DMS53 (cell line): ENCODE measurements around the gene ATG5.
"Not testable (repeated sequence)": the region's sequence is repeated elsewhere in the genome, so short reads cannot be mapped to it uniquely, and the experiment has no call there.

Source experiments
- DNase-seq: peaks from one replicate; lab custom pipeline; 2025; lab: John Stamatoyannopoulos, UW

Gene ATG5

DNA sequence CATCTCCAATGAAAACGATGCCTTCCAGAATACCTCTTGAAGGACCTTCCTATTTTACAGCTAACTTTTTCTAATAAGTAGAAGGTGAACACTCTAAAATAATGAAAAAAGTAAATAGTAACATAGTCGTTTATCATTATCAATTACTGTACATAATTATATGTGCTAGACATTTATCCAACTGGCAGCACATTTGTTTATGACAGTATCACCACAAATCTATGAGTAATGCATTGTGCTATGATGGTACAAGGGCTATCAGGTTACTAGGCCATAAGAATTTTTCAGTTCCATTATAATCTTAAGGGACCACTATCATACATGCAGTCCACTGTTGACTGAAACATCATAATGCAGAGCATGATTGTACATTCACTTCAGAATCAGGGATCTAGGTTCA, 68.4 kb downstream of the ATG5 start:
- DNase-seq: peak; percentile 9

GRCh38 chr6:106256201-106256968, 69.2 kb downstream of the ATG5 start:
- peak; percentile 2 for DNase-seq

DNA sequence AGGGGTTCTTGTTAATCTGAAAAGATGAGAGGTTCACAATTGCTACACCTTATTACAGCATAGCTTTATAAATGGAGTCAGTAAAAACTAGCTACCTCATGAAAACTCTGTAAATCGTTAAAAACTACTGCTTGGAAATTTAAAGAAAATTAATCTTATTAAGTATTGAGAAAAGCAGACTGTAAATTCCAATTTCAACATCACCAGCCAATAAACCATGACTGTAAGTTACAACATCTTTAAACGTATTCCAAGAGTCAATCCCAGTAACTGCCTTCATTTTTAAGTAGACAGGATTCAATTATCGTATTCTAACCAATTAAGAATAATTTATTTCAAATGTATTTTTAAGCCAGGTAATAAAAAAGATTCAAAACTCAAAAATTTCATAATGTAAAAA, 70.3 kb downstream of the ATG5 start:
- no peak for DNase-seq

DNA sequence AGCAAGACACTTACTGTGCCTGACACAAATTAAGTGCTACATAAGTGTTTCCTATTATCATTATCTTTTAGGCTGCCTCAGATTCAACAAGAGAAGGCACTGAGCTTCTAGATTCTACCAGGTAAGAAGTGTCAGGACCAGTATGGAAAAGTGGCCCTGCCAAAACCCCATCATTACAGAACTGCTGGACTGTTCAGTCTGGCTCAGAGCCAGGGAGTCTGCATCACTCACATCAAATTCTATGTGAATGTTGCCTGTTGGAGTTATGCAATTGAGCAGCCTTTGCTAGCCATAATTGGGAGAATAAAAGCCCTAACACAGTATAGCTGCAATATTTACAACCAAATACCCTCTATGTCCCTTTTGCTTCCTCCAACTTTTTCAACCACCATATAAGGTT, 70.9 kb downstream of the ATG5 start:
- DNase-seq: no peak

DNA sequence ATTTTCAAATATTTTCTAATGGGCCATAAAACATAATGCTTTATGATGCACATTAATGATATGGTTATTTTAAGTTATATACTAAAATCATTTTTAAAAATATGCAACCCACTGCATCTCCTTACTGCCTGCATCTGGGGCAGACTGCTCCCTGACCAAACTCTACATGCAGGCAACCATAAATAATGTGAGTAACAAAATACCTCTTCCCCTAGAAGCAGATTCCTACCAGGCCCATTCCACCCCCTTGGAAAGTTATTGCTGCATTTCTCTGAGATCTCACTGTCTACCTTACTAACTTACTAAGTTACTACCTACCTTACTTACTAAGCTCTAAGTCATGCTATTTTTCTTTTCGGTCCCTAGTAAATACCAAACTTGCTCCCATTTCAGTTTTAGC, 71.8 kb downstream of the ATG5 start:
- no peak for DNase-seq

DNA sequence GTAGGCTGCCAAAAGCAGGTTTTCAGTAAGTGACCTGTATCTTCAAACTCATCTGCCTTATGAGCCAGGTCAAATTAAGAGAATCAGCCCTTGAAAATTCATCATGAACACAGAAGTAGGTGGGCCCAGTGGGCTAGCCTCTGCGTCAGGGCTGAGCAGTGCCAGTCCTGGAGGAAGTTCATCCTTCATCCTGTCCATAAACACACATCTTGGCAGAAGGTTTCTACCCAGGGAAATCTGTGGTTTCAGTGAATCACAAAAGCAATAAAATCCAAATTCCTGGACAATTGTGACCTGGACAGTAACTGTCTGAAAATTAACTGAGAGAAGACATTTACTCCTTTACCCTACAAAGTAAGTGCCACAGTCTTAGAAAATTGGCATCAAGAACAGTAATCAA, 72.4 kb downstream of the ATG5 start:
- DNase-seq: no peak

DNA sequence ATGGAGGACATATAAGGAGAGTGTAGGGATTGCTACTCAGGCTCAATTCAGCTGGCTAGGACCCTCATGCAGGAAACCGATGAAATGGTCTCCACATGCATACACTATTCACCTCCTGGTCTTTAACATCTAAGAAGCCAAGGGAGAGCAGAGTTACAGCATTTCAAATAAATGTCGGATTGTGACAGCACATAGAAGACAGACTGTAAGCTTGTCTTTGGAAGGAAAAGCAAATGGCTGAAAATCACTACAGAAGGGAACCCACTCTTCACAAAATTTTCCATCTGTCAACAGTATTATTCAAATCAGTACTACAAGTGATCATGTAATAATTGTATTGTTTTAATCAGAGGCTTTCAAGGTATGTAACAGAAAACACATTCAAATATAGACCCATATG, 72.9 kb downstream of the ATG5 start:
- DNase-seq: no peak

- DNase-seq: not testable (repeated sequence)
These were observed 73.9 kb downstream of the ATG5 start for GRCh38 chr6:106251531-106252255.

- no peak for DNase-seq
These were observed 74.6 kb downstream of the ATG5 start for GRCh38 chr6:106250953-106251352.

DNA sequence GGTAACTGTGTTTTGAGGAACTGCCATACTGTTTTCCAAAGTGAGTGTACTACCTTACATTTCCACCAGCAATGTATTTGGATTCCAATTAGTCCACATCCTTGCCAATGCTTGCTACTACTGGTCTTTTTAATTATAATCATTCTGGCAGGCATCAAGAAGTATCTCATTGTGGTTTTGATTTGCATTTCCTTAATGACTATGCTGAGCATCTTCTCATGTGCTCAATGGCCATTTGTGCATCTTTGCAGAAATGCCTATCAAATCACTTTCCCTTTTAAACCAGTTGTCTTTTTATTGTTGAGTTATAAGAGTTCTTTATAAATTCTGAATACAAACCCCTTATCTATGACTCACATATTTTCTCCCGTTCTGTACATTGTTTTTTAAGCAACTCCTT, 75.9 kb downstream of the ATG5 start:
- DNase-seq: no peak

GRCh38 chr6:106247733-106248132, 77.8 kb downstream of the ATG5 start:
- DNase-seq: no peak

GRCh38 chr6:106247293-106247692, 78.3 kb downstream of the ATG5 start:
- no peak for DNase-seq

DNA sequence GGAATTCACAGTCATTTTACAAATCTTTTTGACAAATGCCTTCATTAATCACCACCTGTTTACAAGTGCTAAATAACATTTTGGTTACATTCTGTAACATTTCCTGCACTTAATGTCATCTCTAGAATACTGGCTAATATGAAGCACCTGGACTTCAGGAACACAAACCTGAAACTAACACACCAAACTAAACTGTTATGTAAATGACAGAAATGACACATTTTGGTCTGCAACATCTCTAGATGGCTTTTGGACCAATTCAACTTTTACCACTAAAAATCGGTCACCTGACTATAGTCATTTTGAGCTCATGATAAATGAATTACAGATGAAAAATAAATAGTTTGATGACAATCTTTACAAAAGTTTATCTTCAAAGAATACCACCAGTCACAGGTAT, 80.6 kb downstream of the ATG5 start:
- DNase-seq: no peak

- no peak for DNase-seq
These were observed 81.0 kb downstream of the ATG5 start for GRCh38 chr6:106244521-106244920.

DNA sequence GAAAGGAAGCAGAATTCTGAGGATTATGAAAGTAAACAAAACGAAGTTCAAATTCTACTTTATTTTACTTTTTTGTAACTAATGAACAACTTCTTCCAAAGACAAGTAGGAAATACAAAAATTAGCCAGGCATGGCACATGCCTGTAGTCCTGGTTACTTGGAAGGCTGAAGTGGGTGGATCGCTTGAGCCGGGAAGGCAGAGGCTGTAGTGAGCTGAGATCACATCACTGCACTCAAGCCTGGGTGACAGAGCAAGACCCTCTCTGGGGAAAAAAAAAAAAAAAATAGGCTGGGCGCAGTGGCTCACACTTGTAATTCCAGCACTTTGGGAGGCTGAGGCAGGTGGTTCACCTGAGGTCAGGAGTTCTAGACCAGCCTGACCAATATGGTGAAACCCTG, 82.3 kb downstream of the ATG5 start:
- DNase-seq: no peak

GRCh38 chr6:106241498-106241897, 84.1 kb downstream of the ATG5 start:
- DNase-seq: no peak

- DNase-seq: no peak
These were observed 88.3 kb downstream of the ATG5 start for GRCh38 chr6:106237286-106237685.

DNA sequence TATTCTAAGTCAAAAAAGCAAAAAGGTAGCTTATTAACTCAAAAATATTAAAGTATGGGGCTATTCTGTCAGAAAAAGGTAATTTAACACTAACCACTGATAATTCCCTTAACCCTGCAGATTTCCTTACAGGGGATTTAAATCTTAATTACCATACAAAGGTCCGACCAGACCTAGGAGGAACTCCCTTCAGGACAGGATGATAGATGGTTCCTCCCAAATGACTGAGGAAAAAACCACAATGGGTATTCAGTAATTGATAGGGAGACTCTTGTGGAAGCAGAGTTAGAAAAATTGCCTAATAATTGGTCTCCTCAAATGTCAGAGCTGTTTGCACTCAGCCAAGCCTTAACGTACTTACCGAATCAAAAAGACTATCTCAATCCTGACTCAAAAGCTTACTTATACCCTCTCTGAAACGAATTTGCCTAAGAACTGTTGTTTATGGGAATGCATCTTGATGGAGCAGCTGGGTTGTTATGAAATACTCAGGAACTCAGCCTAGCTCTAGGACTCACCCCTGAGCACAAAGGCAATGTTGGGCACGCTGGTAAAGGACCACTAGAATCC, 95.6 kb downstream of the ATG5 start:
- not testable (repeated sequence) for DNase-seq

- no peak for DNase-seq
These were observed 97.7 kb downstream of the ATG5 start for GRCh38 chr6:106227612-106228507.

DNA sequence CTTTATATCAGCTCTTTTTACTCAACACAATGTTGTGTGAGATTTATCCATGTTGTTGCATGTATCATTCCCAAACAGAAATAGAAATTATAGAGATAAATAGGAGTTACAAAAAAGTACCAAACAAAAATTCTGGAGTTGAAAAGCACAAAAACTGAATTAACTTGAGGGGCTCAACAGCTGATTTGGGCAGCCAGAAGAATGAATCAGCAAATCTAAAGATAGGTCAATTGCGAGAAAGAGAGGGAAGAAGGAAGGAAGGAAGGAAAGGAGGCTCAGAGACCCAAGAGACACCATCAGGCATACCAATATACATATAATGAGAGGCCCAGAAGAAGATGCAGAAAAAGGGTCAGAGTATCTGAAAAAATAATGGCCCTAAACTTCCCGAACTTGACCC, 98.9 kb downstream of the ATG5 start:
- DNase-seq: no peak

DNA sequence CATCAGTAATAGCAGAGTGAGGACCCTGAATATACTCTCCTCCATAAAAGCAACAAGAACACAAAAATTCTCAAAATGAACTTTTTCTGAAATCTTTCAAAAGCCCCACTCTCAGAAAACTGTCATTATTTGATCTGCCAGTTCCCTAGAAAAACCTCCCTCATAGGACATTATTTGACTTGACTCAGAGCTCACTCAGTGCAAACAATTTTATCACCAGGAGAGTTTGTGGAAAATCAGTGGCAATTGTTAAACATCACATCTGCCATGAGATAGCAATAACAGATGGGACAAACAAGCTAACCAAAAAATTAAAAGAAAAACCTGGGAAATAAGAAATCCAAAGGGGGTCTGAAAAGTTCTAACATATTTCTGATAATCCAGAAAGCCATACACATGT, 100.0 kb downstream of the ATG5 start:
- peak; percentile 31 for DNase-seq

GRCh38 chr6:106223300-106223930, 102.1 kb downstream of the ATG5 start:
- peak; percentile 76 for DNase-seq
